ENCODE results near the gene MAN1A2. TPM values are rescaled to one million over a fixed set of nuclear protein-coding genes. Genes with fewer than 3 reads are reported as not detected.
A peak's percentile ranks its signal among the peaks of the same experiment; 100 is the strongest.

MAN1A2 gene
- total and polyA plus RNA-seq, 9 of the 15 experiments (the other 6 are each of a cell fraction or from before 2014, with no cell fraction given) = 4.2 to 38.4 (median 18.7) TPM

DNA sequence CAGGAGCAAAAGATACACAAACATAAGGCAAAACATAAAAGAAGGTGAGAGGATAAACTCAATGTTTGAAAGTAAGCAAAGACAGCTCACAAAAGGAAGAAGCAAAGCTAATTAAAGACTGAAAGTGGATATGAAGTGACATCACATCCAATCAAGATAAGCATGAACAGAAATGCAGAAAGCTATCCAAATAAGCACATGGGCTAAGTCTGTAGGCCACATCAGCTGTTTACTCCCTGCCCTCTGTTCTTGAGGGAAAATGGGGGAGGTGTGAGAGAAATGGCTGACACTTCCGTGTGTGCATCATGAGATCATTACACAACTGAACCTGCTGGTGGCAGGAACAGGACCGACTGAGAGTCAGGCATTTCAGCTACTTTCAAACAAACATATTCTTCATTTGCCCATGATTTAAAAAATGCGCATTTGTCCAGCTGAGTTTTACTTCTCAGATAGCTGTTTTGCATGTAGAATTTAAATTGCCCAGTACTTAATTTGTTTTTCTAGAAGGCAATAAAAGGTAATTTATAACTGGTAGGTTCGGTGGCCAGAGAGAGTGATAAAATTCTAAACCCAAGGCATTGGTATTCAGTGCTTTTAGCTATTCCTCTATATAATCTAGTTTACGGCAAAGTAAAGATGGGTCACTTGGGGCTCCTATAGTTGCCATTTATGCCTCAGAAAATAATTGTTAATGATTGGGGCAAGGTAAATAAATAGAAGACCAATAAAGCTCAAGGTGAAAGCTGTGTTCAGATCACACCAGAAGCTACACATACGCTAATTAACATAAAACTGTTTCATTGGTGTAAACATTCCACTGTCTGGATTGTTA lies 27.2 kb upstream of the MAN1A2 start (continued):
- TF ChIP-seq, protein P1, sequence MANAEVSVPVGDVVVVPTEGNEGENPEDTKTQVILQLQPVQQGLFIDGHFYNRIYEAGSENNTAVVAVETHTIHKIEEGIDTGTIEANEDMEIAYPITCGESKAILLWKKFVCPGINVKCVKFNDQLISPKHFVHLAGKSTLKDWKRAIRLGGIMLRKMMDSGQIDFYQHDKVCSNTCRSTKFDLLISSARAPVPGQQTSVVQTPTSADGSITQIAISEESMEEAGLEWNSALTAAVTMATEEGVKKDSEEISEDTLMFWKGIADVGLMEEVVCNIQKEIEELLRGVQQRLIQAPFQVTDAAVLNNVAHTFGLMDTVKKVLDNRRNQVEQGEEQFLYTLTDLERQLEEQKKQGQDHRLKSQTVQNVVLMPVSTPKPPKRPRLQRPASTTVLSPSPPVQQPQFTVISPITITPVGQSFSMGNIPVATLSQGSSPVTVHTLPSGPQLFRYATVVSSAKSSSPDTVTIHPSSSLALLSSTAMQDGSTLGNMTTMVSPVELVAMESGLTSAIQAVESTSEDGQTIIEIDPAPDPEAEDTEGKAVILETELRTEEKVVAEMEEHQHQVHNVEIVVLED (CRISPR knock-in tag; IDR thresholded peaks at IDR 0.05) = 0 out of 2 replicates have a peak, but pooled peaks have one; percentile 19
- no peak for TF ChIP-seq ZNF696 (CRISPR knock-in tag; conservative IDR thresholded peaks at IDR 0.05)
- TF ChIP-seq, protein P2, sequence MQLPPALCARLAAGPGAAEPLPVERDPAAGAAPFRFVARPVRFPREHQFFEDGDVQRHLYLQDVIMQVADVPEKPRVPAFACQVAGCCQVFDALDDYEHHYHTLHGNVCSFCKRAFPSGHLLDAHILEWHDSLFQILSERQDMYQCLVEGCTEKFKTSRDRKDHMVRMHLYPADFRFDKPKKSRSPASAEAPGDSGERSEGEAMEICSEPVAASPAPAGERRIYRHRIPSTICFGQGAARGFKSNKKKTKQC (CRISPR knock-in tag; IDR thresholded peaks at IDR 0.05) = no peak
- TF ChIP-seq ZNF655 (CRISPR knock-in tag; IDR thresholded peaks at IDR 0.05) = no peak
- peak; percentile 21 to 47 (median 30); a peak in 4 of 6 replicates for TF ChIP-seq CTCF (IDR thresholded peaks at IDR 0.05 in 2 of 3, conservative IDR thresholded peaks at IDR 0.05 in 1 of 3; ENCODE audit: insufficient read depth in 2 of 3, low read depth in 1 of 3, low read length in 3 of 3)
- no peak; the same call in none of the 2 replicates for TF ChIP-seq SMAD4 (CRISPR knock-in tag; conservative IDR thresholded peaks at IDR 0.05)
- no peak for TF ChIP-seq ATF2 (CRISPR knock-in tag; IDR thresholded peaks at IDR 0.05)
- TF ChIP-seq, protein P3, sequence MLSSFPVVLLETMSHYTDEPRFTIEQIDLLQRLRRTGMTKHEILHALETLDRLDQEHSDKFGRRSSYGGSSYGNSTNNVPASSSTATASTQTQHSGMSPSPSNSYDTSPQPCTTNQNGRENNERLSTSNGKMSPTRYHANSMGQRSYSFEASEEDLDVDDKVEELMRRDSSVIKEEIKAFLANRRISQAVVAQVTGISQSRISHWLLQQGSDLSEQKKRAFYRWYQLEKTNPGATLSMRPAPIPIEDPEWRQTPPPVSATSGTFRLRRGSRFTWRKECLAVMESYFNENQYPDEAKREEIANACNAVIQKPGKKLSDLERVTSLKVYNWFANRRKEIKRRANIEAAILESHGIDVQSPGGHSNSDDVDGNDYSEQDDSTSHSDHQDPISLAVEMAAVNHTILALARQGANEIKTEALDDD (IDR thresholded peaks at IDR 0.05) = no peak
- TF ChIP-seq, protein P4, sequence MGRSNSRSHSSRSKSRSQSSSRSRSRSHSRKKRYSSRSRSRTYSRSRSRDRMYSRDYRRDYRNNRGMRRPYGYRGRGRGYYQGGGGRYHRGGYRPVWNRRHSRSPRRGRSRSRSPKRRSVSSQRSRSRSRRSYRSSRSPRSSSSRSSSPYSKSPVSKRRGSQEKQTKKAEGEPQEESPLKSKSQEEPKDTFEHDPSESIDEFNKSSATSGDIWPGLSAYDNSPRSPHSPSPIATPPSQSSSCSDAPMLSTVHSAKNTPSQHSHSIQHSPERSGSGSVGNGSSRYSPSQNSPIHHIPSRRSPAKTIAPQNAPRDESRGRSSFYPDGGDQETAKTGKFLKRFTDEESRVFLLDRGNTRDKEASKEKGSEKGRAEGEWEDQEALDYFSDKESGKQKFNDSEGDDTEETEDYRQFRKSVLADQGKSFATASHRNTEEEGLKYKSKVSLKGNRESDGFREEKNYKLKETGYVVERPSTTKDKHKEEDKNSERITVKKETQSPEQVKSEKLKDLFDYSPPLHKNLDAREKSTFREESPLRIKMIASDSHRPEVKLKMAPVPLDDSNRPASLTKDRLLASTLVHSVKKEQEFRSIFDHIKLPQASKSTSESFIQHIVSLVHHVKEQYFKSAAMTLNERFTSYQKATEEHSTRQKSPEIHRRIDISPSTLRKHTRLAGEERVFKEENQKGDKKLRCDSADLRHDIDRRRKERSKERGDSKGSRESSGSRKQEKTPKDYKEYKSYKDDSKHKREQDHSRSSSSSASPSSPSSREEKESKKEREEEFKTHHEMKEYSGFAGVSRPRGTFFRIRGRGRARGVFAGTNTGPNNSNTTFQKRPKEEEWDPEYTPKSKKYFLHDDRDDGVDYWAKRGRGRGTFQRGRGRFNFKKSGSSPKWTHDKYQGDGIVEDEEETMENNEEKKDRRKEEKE (IDR thresholded peaks at IDR 0.05; ENCODE audit: borderline replicate concordance in 1 of 2, control insufficient read depth in 1 of 2, low read depth in 2 of 2, low read length in 1 of 2) = no peak

Data from K562 (cell line).